IMR-90 (cell line): ENCODE data around the gene CHMP1B. TPM values are rescaled to one million over a fixed set of nuclear protein-coding genes. Genes with fewer than 3 reads are reported as not detected.

ENCODE experiments used
- ATAC-seq: fragments of 200-7000 bp; cut with Tn5 transposase; 2 replicates; pipeline ENCODE4 v1.9.1; 2020; ENCODE audit warnings: low read depth, mild to moderate bottlenecking, moderate library complexity
- BruUV-seq: library from RNA; stranded (reverse); fragments of 400-500 nt; replicated peaks from 2 replicates; lab custom pipeline; 2021; lab: Mats Ljungman, UMichigan
- CTCF ChIA-PET: fragments of 300-600 bp; formaldehyde crosslinking; extraction: SDS; loops from one replicate; lab custom pipeline; 2021; ENCODE audit warnings: antibody characterized with exemption; lab: Yijun Ruan, JAX
- POLR2A ChIA-PET: fragments of 300-600 bp; sonication (Branson Sonifier 250); formaldehyde crosslinking; loops from one replicate; lab custom pipeline; 2022; ENCODE audit warnings: antibody characterized with exemption; ENCODE audit not compliant: unreplicated experiment; lab: Charles Lee
- DNase-seq: peaks from one replicate; pipeline ENCODE4 v3.0.0; 2013
- H2AFZ ChIP-seq: replicated peaks from 2 replicates; pipeline ENCODE3; 2013; ENCODE audit warnings: low read length, mild to moderate bottlenecking; ENCODE audit not compliant: poor library complexity
- H2AK5ac ChIP-seq: 2 replicates; pipeline ENCODE4 v1.6.1; 2013; ENCODE audit warnings: low read depth, low read length, inconsistent platforms
- H2AK9ac ChIP-seq: replicated peaks from 2 replicates; pipeline ENCODE3; 2013; ENCODE audit warnings: mild to moderate bottlenecking, low read depth, low read length, moderate library complexity; ENCODE audit not compliant: poor library complexity
- H2BK120ac ChIP-seq: 2 replicates; pipeline ENCODE4 v1.6.1; 2013; ENCODE audit warnings: low read depth, low read length, inconsistent platforms
- H2BK15ac ChIP-seq: 3 replicates; pipeline ENCODE4 v1.6.1; 2013; ENCODE audit warnings: low read depth, low read length, inconsistent platforms
- H2BK20ac ChIP-seq: 2 replicates; pipeline ENCODE4 v1.6.1; 2013; ENCODE audit warnings: low read depth, mild to moderate bottlenecking, inconsistent platforms, low read length, moderate library complexity
- H2BK5ac ChIP-seq: 2 replicates; pipeline ENCODE4 v1.6.1; 2013; ENCODE audit warnings: mild to moderate bottlenecking, low read depth, low read length, inconsistent platforms; ENCODE audit not compliant: poor library complexity, severe bottlenecking
- H3K14ac ChIP-seq: replicated peaks from 2 replicates; pipeline ENCODE4 v1.6.1; 2013; ENCODE audit warnings: low read depth, low read length, inconsistent platforms
- H3K18ac ChIP-seq: 2 replicates; pipeline ENCODE4 v1.6.1; 2013; ENCODE audit warnings: low read depth, low read length, control low read depth
- H3K23ac ChIP-seq: 2 replicates; pipeline ENCODE4 v1.6.1; 2013; ENCODE audit warnings: low read depth, low read length, inconsistent platforms
- H3K27ac ChIP-seq: 2 replicates; pipeline ENCODE4 v1.5.1; 2013; ENCODE audit warnings: mild to moderate bottlenecking, control low read depth, low read length; ENCODE audit not compliant: insufficient read depth
- H3K27me3 ChIP-seq: 2 replicates; pipeline ENCODE4 v1.6.1; 2013; ENCODE audit warnings: low read length; ENCODE audit not compliant: control insufficient read depth, insufficient read depth
- H3K36me3 ChIP-seq: 2 replicates; pipeline ENCODE4 v1.6.1; 2013; ENCODE audit warnings: low read length, mixed read lengths; ENCODE audit not compliant: control insufficient read depth, insufficient read depth
- H3K4ac ChIP-seq: 2 replicates; pipeline ENCODE4 v1.6.1; 2013; ENCODE audit warnings: low read depth, low read length, inconsistent platforms
- H3K4me1 ChIP-seq: 2 replicates; pipeline ENCODE4 v1.6.1; 2013; ENCODE audit warnings: low read length, mixed read lengths; ENCODE audit not compliant: control insufficient read depth, insufficient read depth
- H3K4me2 ChIP-seq: 2 replicates; pipeline ENCODE4 v1.6.1; 2013; ENCODE audit warnings: low read depth, mild to moderate bottlenecking, control low read depth, low read length, moderate library complexity
- H3K4me3 ChIP-seq: 2 replicates; pipeline ENCODE4 v1.5.1; 2013; ENCODE audit warnings: low read depth, mild to moderate bottlenecking, control low read depth, low read length, moderate library complexity; ENCODE audit not compliant: insufficient read depth
- H3K56ac ChIP-seq: 2 replicates; pipeline ENCODE4 v1.6.1; 2013; ENCODE audit warnings: low read length, inconsistent platforms; ENCODE audit not compliant: insufficient read depth; ENCODE audit errors: extremely low read depth
- H3K79me1 ChIP-seq, 2 experiments: 2 replicates each; pipeline ENCODE4 v1.6.1; 2013; ENCODE audit warnings: low read length in 2 of 2, inconsistent platforms in 1 of 2, low read depth in 1 of 2
- H3K9ac ChIP-seq: 2 replicates; pipeline ENCODE4 v1.6.1; 2013; ENCODE audit warnings: low read depth, low read length, control low read depth
- H3K9me1 ChIP-seq: 2 replicates; pipeline ENCODE4 v1.6.1; 2013; ENCODE audit warnings: low read length, inconsistent platforms; ENCODE audit not compliant: insufficient read depth
- H3K9me3 ChIP-seq: 2 replicates; pipeline ENCODE4 v1.6.1; 2013; ENCODE audit warnings: low read length; ENCODE audit not compliant: control insufficient read depth, insufficient read depth
- H4K20me1 ChIP-seq: 2 replicates; pipeline ENCODE4 v1.6.1; 2013; ENCODE audit warnings: low read length, inconsistent platforms; ENCODE audit not compliant: insufficient read depth
- H4K5ac ChIP-seq: 2 replicates; pipeline ENCODE4 v1.6.1; 2013; ENCODE audit warnings: mild to moderate bottlenecking, low read depth, low read length, control low read depth
- H4K8ac ChIP-seq, 2 experiments: 2 replicates each; pipeline ENCODE4 v1.6.1; 2013; ENCODE audit warnings: low read depth in 2 of 2, low read length in 2 of 2, control low read depth in 1 of 2, inconsistent platforms in 1 of 2
- H4K91ac ChIP-seq: 2 replicates; pipeline ENCODE4 v1.6.1; 2013; ENCODE audit warnings: low read depth, low read length, inconsistent platforms; ENCODE audit not compliant: insufficient read depth
- BHLHE40 ChIP-seq: fragments of 150-350 bp; IDR thresholded peaks from 2 replicates; pipeline ENCODE4 v1.6.1; 2016; ENCODE audit warnings: mild to moderate bottlenecking, low read depth, low read length
- CEBPB ChIP-seq: IDR thresholded peaks from 2 replicates; pipeline ENCODE4 v1.6.1; 2012; ENCODE audit warnings: low read depth, low read length, improper control_type of control experiment
- CHD1 ChIP-seq: IDR thresholded peaks from 2 replicates; pipeline ENCODE4 v1.6.1; 2012; ENCODE audit warnings: low read depth, low read length, improper control_type of control experiment
- MXI1 ChIP-seq: IDR thresholded peaks from 2 replicates; pipeline ENCODE4 v1.6.1; 2012; ENCODE audit warnings: low read depth, mild to moderate bottlenecking, low read length, moderate library complexity, borderline replicate concordance
- NFE2L2 ChIP-seq: fragments of 150-350 bp; IDR thresholded peaks from 2 replicates; pipeline ENCODE4 v1.6.1; 2016; ENCODE audit warnings: low read depth, mild to moderate bottlenecking, low read length
- RAD21 ChIP-seq: IDR thresholded peaks from 2 replicates; pipeline ENCODE4 v1.6.1; 2012; ENCODE audit warnings: low read length, improper control_type of control experiment
- RCOR1 ChIP-seq: IDR thresholded peaks from 2 replicates; pipeline ENCODE4 v1.6.1; 2012; ENCODE audit warnings: mild to moderate bottlenecking, low read length, improper control_type of control experiment; ENCODE audit not compliant: insufficient replicate concordance
- SMC3 ChIP-seq: fragments of 150-350 bp; IDR thresholded peaks from 2 replicates; pipeline ENCODE4 v1.6.1; 2016; ENCODE audit warnings: low read depth, mild to moderate bottlenecking, antibody characterized with exemption, low read length, moderate library complexity
- WGBS, 2 experiments: methylation state at CpG; one replicate each; pipeline versions ENCODE4 v1.1.5 to v1.1.7; 2013; ENCODE audit warnings: missing lambda C conversion rate in 2 of 2; ENCODE audit not compliant: insufficient read length in 1 of 2; ENCODE audit errors: extremely low coverage in 2 of 2; 5-methylcytosine and 5-hydroxymethylcytosine counted together
- dilution Hi-C: fragments of 300-500 bp; cut with HindIII; formaldehyde crosslinking; loops from one replicate; pipeline ENCODE4 v1.14.3; 2018; ENCODE audit warnings: low sequenced_read_pairs; ENCODE audit not compliant: unreplicated experiment
- in situ Hi-C: fragments of 300-500 bp; cut with MboI; formaldehyde crosslinking; loops from 3 replicates; pipeline ENCODE4 v1.14.3; 2019; ENCODE audit warnings: low sequenced_read_pairs, inconsistent platforms, mixed read lengths
- intact Hi-C: fragments of 100-400 bp; cut with micrococcal nuclease; formaldehyde crosslinking; loops from 2 replicates; pipeline ENCODE4 v1.10.0; 2022
- polyA plus RNA-seq, 3 experiments: library from polyadenylated mRNA; depleted of rRNA; stranded (reverse); fragments of >200 nt; gene quantifications; 2 replicates each; pipeline ENCODE4 v1.2.3, GENCODE V29; 2012; ENCODE audit warnings: low replicate concordance in 1 of 3
- total RNA-seq: library from RNA; depleted of rRNA; stranded (reverse); fragments of >200 nt; gene quantifications from 2 replicates; pipeline ENCODE4 v1.2.3, GENCODE V29; 2012
- TF ChIP-seq, protein P1 (sequence below): conservative IDR thresholded peaks from 2 replicates; pipeline ENCODE4 v1.5.1; 2012; ENCODE audit warnings: mild to moderate bottlenecking, low read depth, low read length, improper control_type of control experiment
- TF ChIP-seq, protein P2 (sequence below): fragments of 150-350 bp; IDR thresholded peaks from 2 replicates; pipeline ENCODE4 v1.6.1; 2016; ENCODE audit warnings: low read depth, mild to moderate bottlenecking, low read length, moderate library complexity, borderline replicate concordance

Gene CHMP1B
- total and polyA plus RNA-seq, 2 of the 4 experiments (the other 2 are of a cell fraction), result 21.1 to 39.4 TPM

DNA sequence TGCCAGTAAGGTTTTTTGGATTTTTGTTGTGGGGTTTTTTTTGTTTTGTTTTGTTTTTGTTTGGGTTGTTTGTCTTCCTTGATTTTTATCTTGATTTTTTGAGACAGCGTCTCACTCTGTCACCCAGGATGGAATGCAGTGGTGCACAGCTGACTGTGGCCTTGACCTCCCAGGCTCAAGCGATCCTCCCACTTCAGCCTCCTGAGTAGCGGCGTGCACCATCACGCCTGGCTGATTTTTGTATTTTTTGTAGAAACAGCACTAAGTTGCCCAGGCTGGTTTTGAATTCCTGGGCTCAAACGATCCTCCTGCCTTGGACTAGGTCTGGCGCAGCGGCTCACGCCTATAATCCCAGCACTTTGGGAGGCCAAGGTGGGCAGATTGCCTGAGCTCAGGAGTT lies 40.5 kb downstream of the CHMP1B start:
- H3K9ac ChIP-seq, result no peak overlapping the region
- dilution Hi-C loops, result no loop called here
- H3K18ac ChIP-seq, result no peak overlapping the region
- no peak for DNase-seq
- ChIA-PET POLR2A (no interaction called here), CTCF (interaction anchor here (0.5 to 0.7 kb wide), 3 partner anchors 10 to 1103 kb away, joined by 3 read pairs; no protein-coding TSS in a partner anchor)
- H4K20me1 ChIP-seq, result no peaks in the 10 kb centered on the region
- H4K5ac ChIP-seq, result no peak overlapping the region
- no peaks in the 10 kb centered on the region for H3K9me3 ChIP-seq
- ATAC-seq, result no peak
- no peak overlapping the region for H3K4ac ChIP-seq
- no peak overlapping the region for H2BK5ac ChIP-seq
- H3K79me1 ChIP-seq, result no peaks in the 10 kb centered on the region; a peak in 1 of 4 replicates
- no peak overlapping the region for H3K4me2 ChIP-seq
- H2AK5ac ChIP-seq, result no peak overlapping the region
- no peaks in the 10 kb centered on the region for H3K27me3 ChIP-seq
- no peak overlapping the region for H2BK120ac ChIP-seq
- no peak overlapping the region for H3K27ac ChIP-seq
- no peak overlapping the region for H3K56ac ChIP-seq
- no peak overlapping the region for H4K8ac ChIP-seq
- no peak overlapping the region for H2BK15ac ChIP-seq
- peaks cover 2% of the 10 kb centered on the region; the same call in 1 of the 2 replicates for H3K4me1 ChIP-seq
- peaks cover 30% of the 10 kb centered on the region for H3K36me3 ChIP-seq
- intact Hi-C loops, result no loop called here
- H3K4me3 ChIP-seq, result no peak overlapping the region
- H3K23ac ChIP-seq, result no peak overlapping the region
- H2BK20ac ChIP-seq, result no peak overlapping the region
- in situ Hi-C loops, result no loop called here
- peaks cover 9% of the 10 kb centered on the region; the same call in 1 of the 2 replicates for H3K9me1 ChIP-seq
- no TSS peak for BruUV-seq
- no peak overlapping the region for H2AFZ ChIP-seq
- 100% methylated on average over 3 of the region's 9 CpGs; no CpG with 5 or more reads in 1 of the 2 experiments for WGBS, 2 experiments
- TF ChIP-seq CHD1, result no peak
- no peak for TF ChIP-seq RAD21
- TF ChIP-seq MXI1, result no peak
- TF ChIP-seq, protein P1, sequence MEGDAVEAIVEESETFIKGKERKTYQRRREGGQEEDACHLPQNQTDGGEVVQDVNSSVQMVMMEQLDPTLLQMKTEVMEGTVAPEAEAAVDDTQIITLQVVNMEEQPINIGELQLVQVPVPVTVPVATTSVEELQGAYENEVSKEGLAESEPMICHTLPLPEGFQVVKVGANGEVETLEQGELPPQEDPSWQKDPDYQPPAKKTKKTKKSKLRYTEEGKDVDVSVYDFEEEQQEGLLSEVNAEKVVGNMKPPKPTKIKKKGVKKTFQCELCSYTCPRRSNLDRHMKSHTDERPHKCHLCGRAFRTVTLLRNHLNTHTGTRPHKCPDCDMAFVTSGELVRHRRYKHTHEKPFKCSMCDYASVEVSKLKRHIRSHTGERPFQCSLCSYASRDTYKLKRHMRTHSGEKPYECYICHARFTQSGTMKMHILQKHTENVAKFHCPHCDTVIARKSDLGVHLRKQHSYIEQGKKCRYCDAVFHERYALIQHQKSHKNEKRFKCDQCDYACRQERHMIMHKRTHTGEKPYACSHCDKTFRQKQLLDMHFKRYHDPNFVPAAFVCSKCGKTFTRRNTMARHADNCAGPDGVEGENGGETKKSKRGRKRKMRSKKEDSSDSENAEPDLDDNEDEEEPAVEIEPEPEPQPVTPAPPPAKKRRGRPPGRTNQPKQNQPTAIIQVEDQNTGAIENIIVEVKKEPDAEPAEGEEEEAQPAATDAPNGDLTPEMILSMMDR, result no peak
- no peak for TF ChIP-seq NFE2L2
- no peak for TF ChIP-seq BHLHE40
- no peak for TF ChIP-seq CEBPB
- TF ChIP-seq RCOR1, result no peak
- TF ChIP-seq, protein P2, sequence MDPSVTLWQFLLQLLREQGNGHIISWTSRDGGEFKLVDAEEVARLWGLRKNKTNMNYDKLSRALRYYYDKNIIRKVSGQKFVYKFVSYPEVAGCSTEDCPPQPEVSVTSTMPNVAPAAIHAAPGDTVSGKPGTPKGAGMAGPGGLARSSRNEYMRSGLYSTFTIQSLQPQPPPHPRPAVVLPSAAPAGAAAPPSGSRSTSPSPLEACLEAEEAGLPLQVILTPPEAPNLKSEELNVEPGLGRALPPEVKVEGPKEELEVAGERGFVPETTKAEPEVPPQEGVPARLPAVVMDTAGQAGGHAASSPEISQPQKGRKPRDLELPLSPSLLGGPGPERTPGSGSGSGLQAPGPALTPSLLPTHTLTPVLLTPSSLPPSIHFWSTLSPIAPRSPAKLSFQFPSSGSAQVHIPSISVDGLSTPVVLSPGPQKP, result no peak
- TF ChIP-seq SMC3, result no peak
- H3K14ac ChIP-seq, result no peak overlapping the region
- no peak overlapping the region for H2AK9ac ChIP-seq
- no peak overlapping the region for H4K91ac ChIP-seq
